KMS-11 (cell line): ENCODE results near the gene CASD1.

ENCODE experiments used
- H2AFZ ChIP-seq: fragments of 200-600 bp; sonication (generic); 2 replicates; pipeline ENCODE4 v1.6.1; 2016; ENCODE audit warnings: antibody characterized with exemption, mixed run types, low read depth
- H3K27ac ChIP-seq: fragments of 200-600 bp; sonication (generic); 2 replicates; pipeline ENCODE4 v1.6.1; 2016; ENCODE audit warnings: mild to moderate bottlenecking, mixed run types
- H3K27me3 ChIP-seq: fragments of 200-600 bp; sonication (generic); 2 replicates; pipeline ENCODE4 v1.6.1; 2017; ENCODE audit warnings: mild to moderate bottlenecking, low read depth, mixed run types, moderate library complexity; ENCODE audit not compliant: insufficient read depth
- H3K36me3 ChIP-seq: fragments of 200-600 bp; sonication (generic); 2 replicates; pipeline ENCODE4 v1.6.1; 2017; ENCODE audit warnings: mild to moderate bottlenecking, mixed run types; ENCODE audit not compliant: insufficient read depth
- H3K4me1 ChIP-seq: fragments of 200-600 bp; sonication (generic); 2 replicates; pipeline ENCODE4 v1.6.1; 2016; ENCODE audit warnings: mild to moderate bottlenecking, low read depth, mixed run types; ENCODE audit not compliant: poor library complexity, severe bottlenecking
- H3K4me2 ChIP-seq: fragments of 200-600 bp; sonication (generic); 2 replicates; pipeline ENCODE4 v1.7.0; 2016; ENCODE audit warnings: mild to moderate bottlenecking, mixed run types
- H3K4me3 ChIP-seq: fragments of 200-600 bp; sonication (generic); IDR thresholded peaks from 2 replicates; pipeline ENCODE4 v1.6.1; 2017; ENCODE audit warnings: low read depth, low read length, mixed read lengths; ENCODE audit not compliant: insufficient read depth
- H3K79me2 ChIP-seq: fragments of 200-600 bp; sonication (generic); 2 replicates; pipeline ENCODE4 v1.6.1; 2016; ENCODE audit warnings: low read depth, mixed run types; ENCODE audit not compliant: insufficient read depth
- H3K9ac ChIP-seq: fragments of 200-600 bp; sonication (generic); 2 replicates; pipeline ENCODE4 v1.6.1; 2016; ENCODE audit warnings: mild to moderate bottlenecking, mixed run types
- H4K20me1 ChIP-seq: fragments of 200-600 bp; sonication (generic); 2 replicates; pipeline ENCODE4 v1.6.1; 2016; ENCODE audit warnings: mild to moderate bottlenecking, mixed run types; ENCODE audit not compliant: insufficient read depth
- CTCF ChIP-seq: fragments of 200-600 bp; sonication (generic); conservative IDR thresholded peaks from 2 replicates; pipeline ENCODE4 v1.6.1; 2017; ENCODE audit warnings: low read depth, mild to moderate bottlenecking, antibody characterized with exemption, low read length, moderate library complexity, mixed read lengths

CASD1 gene

GRCh38 chr7:94561841-94562514 lies 52.4 kb downstream of the CASD1 start:
- no peaks in the 10 kb centered on the region for H4K20me1 ChIP-seq
- H3K4me2 ChIP-seq, result no peak overlapping the region
- no peaks in the 10 kb centered on the region for H3K36me3 ChIP-seq
- no peak overlapping the region for H3K27ac ChIP-seq
- TF ChIP-seq CTCF, result no peak
- H3K27me3 ChIP-seq, result no peaks in the 10 kb centered on the region
- H3K79me2 ChIP-seq, result no peaks in the 10 kb centered on the region
- no peaks in the 10 kb centered on the region for H3K4me1 ChIP-seq
- no peak overlapping the region for H3K4me3 ChIP-seq
- no peak overlapping the region for H2AFZ ChIP-seq
- H3K9ac ChIP-seq, result no peak overlapping the region

GRCh38 chr7:94562525-94562924 lies 52.9 kb downstream of the CASD1 start:
- H3K4me1 ChIP-seq, result no peaks in the 10 kb centered on the region
- no peak overlapping the region for H3K4me2 ChIP-seq
- H3K27me3 ChIP-seq, result no peaks in the 10 kb centered on the region
- no peak overlapping the region for H3K27ac ChIP-seq
- no peak for TF ChIP-seq CTCF
- H2AFZ ChIP-seq, result no peak overlapping the region
- no peaks in the 10 kb centered on the region for H3K79me2 ChIP-seq
- no peaks in the 10 kb centered on the region for H4K20me1 ChIP-seq
- no peaks in the 10 kb centered on the region for H3K36me3 ChIP-seq
- H3K9ac ChIP-seq, result no peak overlapping the region
- no peak overlapping the region for H3K4me3 ChIP-seq

DNA sequence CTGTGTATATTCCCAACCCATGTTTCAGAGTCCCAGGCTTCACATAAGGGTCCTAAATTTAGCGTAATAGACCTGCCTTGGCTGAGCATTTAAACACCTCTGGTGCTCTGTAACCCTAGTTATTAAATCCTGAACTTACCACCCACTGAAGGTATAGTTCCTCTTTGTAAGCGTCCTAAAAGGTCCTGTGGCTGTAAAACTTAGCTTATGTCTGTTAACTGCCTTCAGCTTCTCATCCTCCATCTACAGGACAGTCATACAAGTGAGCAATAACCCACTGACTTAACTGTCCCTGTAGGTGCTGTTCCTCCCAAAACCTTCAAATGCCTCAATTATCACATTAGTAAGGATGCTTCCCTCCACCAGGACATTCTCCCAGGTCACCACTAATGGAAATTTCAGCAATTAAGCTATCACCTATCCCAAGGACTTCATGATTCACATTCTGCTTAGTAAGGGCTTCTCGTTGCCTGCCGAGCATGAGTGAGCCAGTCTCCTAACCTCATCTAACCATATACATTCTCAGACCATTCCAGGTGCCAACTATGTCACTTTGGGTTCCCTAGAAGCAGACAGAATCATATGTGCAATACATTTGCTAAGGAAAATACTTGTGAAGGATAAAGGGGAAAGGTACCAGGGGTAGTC lies 55.8 kb downstream of the CASD1 start:
- H3K9ac ChIP-seq, result no peak overlapping the region
- no peaks in the 10 kb centered on the region for H4K20me1 ChIP-seq
- H3K36me3 ChIP-seq, result no peaks in the 10 kb centered on the region
- H2AFZ ChIP-seq, result no peak overlapping the region
- TF ChIP-seq CTCF, result no peak
- H3K27ac ChIP-seq, result no peak overlapping the region
- H3K4me3 ChIP-seq, result no peak overlapping the region
- no peaks in the 10 kb centered on the region for H3K79me2 ChIP-seq
- H3K27me3 ChIP-seq, result no peaks in the 10 kb centered on the region
- no peaks in the 10 kb centered on the region for H3K4me1 ChIP-seq
- no peak overlapping the region for H3K4me2 ChIP-seq

DNA sequence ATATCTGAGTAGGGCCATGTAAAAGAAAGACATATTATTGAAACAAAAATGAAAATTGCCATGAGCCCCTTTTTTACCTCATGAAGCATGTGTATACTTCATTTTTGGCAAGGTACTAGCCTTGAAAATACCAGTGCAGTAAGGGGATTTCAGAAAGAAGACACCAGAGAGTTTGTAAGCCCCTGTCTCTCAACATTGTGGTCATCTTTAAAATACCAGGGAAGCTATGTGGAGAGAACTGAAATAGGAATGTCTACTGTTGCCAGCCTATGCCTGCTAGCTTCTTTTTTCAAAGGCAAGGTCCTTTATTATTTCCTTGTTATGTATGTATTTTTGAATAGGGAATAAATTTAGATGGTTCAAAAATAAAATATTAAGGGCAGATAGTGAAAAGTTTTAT lies 57.8 kb downstream of the CASD1 start:
- Histone ChIP-seq H2AFZ (no peak overlapping the region), H3K9ac (no peak overlapping the region), H3K36me3 (no peaks in the 10 kb centered on the region), H3K27me3 (no peaks in the 10 kb centered on the region), H3K4me2 (no peak overlapping the region; the same call in 1 of the 2 replicates), H3K4me3 (no peak overlapping the region), H4K20me1 (no peaks in the 10 kb centered on the region), H3K27ac (no peak overlapping the region), H3K79me2 (no peaks in the 10 kb centered on the region), H3K4me1 (no peaks in the 10 kb centered on the region)
- no peak for TF ChIP-seq CTCF
